ENCODE data around the gene VSTM1.

- no peak for TF ChIP-seq ELK1 (IDR thresholded peaks at IDR 0.05; ENCODE audit: borderline replicate concordance, low read depth, low read length)
- no peak for TF ChIP-seq CTCF (conservative IDR thresholded peaks at IDR 0.05; ENCODE audit: low read depth, low read length)
- no peak for TF ChIP-seq POLR2A (IDR thresholded peaks at IDR 0.05; ENCODE audit: low read depth, low read length)
- no peak for TF ChIP-seq RCOR1 (IDR thresholded peaks at IDR 0.05; ENCODE audit: insufficient replicate concordance, low read length)
- no peak for TF ChIP-seq MAZ (IDR thresholded peaks at IDR 0.05; ENCODE audit: borderline replicate concordance, low read depth, low read length)
- TF ChIP-seq MAFK (IDR thresholded peaks at IDR 0.05; ENCODE audit: low read depth, low read length) = no peak
- TF ChIP-seq MXI1 (IDR thresholded peaks at IDR 0.05; ENCODE audit: borderline replicate concordance, low read depth, low read length) = no peak
- TF ChIP-seq SMC3 (IDR thresholded peaks at IDR 0.05; ENCODE audit: low read depth, low read length) = no peak
- TF ChIP-seq RFX5 (IDR thresholded peaks at IDR 0.05; ENCODE audit: low read depth, low read length) = no peak
- no peak for TF ChIP-seq RAD21 (IDR thresholded peaks at IDR 0.05; ENCODE audit: low read length)
- no peak for TF ChIP-seq CEBPB (IDR thresholded peaks at IDR 0.05; ENCODE audit: low read depth, low read length)
Measured at GRCh38 chr19:54045771-54046170, 17.9 kb downstream of the VSTM1 start.
